HG03039 (cell line): ENCODE data around the gene KCNK2.

Source experiments
- ATAC-seq: cut with Tn5 transposase; IDR thresholded peaks from one replicate; pipeline ENCODE4 v1.9.1; 2021; ENCODE audit warnings: mild to moderate bottlenecking, moderate library complexity; ENCODE audit not compliant: unreplicated experiment

KCNK2 gene, protein sequence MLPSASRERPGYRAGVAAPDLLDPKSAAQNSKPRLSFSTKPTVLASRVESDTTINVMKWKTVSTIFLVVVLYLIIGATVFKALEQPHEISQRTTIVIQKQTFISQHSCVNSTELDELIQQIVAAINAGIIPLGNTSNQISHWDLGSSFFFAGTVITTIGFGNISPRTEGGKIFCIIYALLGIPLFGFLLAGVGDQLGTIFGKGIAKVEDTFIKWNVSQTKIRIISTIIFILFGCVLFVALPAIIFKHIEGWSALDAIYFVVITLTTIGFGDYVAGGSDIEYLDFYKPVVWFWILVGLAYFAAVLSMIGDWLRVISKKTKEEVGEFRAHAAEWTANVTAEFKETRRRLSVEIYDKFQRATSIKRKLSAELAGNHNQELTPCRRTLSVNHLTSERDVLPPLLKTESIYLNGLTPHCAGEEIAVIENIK

DNA sequence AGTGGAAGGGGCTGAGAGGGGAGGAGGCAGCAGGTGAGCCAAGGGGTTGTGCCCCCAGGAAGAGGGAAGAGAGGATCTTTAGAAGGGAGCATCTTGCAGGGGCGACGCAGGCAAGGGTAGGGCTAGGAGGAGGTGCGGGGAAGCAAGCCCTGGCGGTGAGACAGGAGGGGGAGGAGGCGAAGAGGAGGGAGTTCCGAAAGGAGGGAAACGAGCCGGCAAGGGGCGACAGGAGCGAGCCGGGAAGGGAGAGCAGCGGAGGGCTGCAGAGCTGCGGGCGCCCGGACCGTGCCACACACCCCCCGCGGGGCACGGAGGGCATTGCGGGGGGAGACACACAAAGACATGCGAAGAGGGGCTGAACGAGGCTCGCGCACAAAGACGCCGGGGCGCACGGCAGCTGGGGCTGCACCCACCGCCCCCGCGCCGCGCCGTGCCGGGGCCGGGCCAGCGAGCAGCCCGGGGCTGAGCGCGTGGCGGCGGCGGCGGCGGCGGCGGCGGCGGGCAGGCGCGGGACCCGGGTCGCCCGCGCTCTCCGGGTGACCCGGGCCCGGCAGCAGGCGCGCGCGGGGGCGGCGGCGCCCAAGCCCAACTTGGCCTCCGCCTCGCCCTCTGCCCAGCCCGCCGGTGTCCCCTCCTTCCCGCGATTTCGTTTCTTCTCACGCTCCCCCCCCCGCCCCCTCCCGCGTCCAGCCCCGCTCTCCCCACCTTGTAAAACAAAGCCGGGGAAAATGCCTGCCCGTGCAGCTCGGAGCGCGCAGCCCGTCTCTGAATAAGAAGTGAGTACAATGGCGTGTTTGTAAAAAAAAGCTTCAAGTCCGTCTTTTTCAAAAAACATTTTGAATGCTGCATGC lies at the start of gene KCNK2:
Gene KCNK2 (plus strand): TSS at position 206 of the 851 bp plus-strand sequence. CDS start 649 bp downstream, outside the sequence.
- no peak for ATAC-seq

DNA sequence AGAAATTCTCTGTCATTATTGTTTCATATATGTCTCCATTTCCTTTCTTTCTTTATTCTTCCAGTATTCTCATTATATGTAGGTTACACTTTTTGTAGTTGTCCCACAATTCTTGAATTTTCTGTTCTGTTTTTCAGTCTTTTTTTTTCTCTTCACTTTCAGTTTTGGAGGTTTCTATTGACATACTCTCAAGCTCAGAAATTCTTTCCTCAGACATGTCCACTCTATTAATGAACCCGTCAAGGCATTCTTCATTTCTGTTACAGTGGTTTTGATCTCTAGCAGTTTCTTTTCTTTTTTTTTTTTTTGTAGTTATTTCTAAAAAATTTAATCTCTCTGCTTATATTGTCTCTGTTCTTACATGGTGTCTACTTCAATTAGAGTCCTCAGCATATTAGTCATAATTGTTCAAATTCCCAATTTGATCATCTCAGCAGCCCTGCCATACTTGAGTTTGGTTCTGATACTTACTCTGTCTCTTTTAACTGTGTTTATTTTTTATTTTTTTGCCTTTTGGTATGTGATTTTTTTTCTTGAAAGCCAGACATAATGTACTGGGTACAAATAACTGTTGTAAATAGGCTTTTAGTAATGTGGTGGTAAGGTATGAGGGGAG lies 49.5 kb upstream of the KCNK2 start:
- no peak for ATAC-seq

DNA sequence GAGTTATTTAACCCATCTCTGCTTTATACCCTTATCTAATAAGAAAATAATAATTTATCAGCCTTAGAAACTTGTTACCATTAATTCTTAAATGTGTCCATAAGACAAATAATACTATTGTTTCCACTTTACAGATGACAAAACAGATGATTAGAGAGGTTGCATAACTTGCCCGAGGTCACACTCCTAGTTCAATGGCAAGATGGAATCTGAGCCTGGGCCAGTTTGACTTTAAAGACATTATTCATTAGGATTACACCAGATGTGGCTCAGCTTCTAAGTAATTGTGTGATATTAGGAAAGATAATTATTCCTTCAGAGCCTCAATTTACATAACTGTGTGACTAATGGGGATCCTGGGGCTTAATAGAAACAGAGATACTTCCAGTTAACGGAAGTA lies 42.3 kb upstream of the KCNK2 start:
- ATAC-seq = no peak

DNA sequence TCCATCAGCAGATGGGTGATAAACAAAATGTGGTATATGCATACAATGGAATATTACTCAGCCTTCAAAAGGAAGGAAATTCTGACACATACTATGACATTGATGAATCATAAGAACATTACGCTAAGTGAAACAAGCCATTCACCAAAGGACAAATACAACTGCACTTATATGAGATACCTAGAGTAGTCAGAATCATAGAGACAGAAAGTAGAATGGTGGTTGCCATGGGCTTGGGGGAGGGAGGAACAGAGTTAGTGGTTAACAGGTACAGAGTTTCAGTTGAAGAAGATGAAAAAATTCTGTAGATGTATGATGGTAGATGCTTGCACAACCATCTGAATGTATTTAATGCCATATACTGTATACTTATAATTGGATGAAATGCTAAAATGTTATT lies 39.1 kb upstream of the KCNK2 start:
- ATAC-seq = no peak

DNA sequence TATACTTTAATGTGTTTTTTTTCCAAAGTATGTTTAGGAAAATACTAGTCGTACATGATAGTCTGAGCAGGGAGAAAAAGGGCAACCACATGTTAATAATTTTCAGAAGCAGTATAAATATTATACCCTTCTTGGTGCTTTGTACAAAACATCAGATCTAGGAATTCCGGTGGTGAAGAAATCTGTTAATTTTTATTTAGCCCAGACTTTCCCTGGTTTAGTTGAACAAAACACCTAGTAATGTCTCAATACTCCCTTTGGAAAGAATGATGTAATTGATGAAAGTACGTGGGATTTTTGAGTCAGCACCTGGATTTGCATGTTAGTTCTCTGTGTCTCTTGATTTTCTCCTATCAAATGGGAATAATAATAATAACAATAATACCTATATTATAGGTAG lies 38.4 kb upstream of the KCNK2 start:
- no peak for ATAC-seq

DNA sequence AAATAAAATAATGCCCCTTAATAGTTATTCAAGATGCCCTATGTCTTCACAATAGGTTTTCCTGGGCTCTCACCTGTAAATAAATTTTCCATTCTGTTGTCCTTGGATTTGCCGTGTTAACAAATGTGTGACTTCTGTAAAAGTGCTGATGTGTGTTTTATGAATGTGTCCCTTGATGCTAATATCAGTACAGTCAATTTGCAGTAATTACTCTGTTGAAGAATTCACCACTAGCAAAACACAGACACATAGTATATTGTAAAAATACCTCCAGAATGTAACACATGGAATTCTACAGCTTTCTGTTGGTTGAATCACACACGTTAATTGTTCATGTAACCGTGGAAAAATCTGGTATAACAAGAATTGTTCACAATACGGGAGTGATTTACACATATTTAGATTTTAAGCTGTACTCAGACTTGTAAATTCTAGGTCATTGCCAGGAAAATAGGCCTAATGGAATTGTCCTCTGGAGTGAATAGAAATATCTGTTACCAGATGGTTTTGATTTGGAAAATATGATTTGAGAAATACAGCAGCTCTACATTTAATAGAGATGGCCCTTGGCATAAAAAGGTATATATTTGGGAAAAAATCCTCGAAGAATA lies 36.7 kb upstream of the KCNK2 start:
- ATAC-seq = no peak

DNA sequence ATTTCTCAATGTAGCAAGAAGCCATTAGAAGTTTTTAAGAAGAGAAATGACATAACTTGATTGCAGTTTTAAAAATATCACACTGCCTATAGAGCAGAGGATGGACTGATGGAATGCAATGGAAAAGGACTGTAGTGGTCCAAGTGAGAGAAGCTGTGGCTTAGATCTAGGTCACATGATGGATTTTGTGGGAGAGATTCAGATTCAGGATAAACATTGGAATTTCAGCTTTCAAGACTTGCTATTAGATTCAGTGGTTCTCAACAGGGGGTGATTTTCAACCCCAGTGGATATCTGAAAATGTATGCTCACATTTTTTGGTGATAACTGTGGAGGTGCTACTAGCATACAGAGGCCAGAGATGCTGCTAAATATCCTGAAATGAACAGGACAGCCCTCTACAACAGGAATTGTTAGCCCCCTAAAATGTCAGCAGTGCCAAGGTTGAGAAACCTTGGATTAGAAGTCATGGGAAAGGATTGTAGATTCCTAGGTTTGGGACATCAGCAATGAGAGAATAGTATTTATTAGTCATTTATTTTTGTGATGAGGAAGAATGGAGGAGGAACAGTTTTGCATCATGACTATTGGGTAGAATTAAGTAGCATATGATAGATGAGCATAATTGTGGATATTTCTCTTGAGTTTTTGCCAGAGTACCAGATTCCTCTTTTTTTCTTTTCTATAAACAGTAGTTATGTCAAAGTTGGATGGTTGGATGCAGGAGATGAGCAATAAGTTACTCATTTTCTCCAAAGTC lies 30.1 kb upstream of the KCNK2 start:
- no peak for ATAC-seq

DNA sequence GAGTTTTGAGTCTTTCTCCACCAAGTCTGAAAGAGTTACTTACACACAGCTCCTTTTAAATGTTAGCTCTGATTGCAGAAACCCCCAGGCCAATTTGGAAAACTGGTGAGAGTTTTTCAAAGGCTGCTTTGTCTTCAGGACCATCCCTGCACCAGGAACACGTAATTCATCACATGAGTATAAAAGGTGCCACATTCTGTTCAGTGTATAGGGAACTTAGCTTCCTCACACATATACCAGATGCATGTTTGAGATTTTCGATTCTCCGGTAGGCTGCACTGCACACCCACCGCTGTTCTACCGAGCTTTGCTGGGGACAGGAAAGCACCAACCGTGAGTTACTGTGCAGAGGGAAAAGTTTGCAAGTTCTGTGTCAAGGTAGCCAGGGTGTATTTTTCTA lies 28.3 kb upstream of the KCNK2 start:
- no peak for ATAC-seq

DNA sequence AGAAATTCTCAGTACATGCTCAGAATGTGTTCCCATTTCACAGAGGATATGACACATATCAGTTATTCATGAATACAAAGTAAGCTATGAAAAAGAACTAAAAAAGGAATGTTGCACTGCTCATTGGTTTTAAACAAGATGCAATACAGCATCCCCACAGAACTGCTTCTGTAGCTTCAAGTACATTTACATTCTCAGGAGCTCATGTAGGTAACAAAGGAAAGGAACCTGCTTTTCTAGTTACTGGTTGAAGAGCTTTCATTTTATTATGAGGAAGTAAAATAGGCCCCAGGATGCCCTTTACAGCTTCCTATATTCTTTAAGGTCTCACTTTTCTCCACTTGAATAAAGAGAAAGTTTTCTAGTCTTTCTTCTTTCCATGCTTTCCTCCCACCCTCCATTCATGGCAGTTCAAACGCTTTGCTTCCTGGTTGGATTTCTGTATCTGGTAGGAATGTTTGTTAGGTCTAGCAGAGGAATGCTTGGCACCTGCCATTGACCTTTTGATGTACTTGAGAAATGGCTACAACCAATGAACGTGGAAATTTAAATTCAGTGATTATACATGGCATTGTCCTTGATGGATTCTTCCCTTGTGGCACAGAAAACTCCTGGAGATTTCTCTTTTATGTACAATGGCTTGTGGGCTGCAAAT lies 27.1 kb upstream of the KCNK2 start:
- ATAC-seq = no peak

DNA sequence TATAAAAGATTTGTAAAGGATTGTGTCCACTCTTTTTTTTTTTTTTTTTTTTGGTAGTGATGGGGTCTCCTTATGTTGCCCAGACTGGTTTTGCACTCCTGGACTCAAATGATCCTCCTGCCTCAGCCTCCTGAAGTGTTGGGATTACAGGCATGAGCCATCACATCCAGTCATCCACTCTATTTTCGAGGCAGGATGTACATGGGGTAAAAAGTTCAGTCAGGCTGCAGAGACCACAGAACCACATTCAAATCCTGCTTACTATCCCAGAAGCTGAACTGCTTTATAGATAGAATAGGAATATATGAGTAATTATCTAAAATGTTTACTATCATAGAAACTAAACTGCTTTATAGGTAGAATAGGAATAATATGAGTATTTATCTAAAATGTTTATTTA lies 26.0 kb upstream of the KCNK2 start:
- ATAC-seq = no peak

DNA sequence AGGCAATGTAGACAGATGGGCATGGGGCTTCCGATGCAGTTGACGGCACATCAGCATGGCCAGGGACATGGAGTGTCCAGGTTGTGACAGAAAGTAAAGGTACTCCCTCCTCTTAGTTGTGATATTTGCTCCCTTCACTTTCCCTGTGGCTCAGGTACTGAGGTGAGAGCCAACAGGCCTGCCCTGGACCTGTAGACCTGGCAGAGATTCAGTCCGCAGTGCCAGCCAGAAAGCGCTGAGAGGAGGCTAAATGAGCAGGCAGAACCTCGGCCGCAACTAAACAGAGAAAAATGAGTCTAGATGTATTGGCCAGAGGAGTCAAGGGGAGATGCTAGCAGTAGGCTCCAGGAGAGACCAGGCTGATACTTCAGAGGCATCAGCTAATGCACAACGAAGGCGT lies 22.6 kb upstream of the KCNK2 start:
- ATAC-seq = no peak

DNA sequence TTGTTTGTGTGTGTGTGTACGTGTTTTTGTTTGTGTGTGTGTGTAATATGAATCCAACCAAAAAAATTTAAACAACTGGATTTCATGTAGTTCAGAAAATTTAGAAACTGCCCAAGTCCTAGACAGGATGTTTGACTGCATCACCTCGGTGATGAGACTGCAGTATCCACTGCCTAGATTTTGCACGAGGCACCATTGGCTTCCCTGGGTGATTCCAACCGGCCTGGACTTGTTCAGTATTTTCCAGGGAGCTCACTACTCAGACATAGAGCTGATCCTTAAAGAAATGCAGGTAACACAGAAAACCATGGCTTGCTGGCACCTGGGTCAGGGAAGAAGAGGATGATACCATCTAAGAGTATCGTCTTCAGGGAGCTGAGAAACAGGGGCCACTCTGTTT lies 18.2 kb upstream of the KCNK2 start:
- no peak for ATAC-seq

DNA sequence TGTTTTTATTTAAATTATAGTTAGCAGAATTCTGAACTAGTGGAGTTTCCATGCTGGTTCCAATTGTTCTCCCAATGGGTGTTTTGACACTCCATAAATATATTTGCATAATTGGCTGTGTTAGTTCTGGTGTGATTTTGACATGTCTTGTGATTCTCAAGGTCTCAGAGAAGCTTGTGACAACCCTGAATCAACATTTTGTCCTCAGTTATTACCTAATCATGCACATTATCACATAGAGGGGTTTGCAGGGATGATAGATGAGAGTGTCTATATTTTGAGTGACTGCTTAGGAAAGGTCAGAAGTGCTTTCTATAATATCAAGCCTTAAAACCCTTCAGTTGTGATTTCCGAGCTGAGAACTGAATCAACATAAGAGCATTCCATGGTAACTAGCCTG lies 11.5 kb upstream of the KCNK2 start:
- no peak for ATAC-seq

DNA sequence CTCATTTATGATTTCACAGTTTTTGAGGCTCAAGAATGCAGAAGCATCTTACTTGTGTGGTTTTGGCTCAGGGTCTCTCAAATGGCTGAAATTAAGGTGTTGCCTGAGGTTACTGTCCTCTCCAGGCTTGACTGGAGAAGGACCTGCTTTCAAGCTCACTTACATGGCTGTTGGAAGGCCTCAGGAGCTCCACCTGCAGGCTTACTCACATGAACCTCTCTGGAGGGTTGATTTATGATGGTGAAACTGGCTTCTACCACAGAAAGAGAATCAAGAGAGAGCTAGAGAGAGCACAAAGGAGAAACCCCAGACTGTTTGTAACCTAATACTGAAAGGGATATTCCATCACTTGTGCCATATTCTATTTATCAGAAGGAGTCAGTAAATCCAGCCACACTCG lies 6.2 kb upstream of the KCNK2 start:
- no peak for ATAC-seq

DNA sequence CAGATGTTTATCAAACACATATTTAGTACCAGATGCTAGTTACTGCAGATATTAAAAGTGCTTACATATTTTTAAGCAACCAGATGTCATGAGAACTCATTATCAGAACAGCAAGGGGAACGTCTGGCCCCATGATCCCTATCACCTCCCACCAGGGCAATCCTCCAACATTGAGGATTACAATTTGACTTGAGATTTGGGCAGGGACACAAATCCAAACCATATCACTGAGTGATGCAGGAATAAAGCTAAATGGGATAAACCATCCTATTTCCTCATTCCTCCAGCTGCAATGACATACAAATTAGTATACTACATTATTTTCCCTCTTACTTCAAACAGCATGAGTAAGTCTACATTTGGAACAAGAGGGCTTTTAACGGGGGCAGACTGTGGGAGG lies 3.1 kb upstream of the KCNK2 start:
- no peak for ATAC-seq

DNA sequence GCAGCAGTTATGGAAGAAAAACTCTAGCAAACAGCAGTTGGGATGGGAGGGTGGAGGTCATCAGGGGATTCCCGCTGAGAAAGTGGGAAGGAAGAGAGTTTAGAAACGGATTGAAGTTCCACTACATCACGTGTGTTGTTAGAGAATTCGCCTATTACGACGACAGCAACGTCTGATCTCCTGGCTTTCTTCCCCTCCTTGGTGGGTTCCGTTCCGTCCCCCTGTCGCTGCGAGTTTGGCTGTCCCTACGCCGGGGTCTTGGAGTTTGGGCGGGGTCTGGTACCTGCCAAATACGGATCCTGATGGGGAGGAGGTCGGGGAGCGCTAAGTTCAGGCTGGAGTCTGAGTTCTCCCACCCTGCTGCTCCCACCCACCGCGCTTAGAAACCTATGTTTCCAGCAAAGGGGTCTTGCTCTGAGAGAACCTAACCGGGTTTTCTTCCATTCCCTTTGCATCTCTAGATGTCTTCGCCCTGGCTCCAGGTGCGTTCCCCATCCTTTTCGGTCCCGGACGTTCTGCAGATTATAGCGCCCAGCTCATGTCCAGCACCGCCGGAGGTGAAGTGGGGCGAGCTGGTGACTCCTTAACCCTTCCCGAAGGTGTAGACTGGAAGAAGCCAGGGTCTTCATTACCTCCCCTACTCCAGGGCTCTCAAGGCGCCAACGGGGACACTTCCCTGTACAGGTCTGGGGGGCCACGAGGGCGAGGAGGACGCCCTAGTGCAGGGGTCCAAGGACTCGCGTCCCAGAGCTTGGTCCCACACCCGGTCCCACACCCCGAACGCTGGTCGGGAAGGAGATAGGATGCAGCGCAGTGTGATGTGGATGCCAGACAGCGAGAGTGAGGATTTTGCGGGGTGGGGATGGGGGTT lies 641 bp upstream of the KCNK2 start:
- ATAC-seq = no peak

DNA sequence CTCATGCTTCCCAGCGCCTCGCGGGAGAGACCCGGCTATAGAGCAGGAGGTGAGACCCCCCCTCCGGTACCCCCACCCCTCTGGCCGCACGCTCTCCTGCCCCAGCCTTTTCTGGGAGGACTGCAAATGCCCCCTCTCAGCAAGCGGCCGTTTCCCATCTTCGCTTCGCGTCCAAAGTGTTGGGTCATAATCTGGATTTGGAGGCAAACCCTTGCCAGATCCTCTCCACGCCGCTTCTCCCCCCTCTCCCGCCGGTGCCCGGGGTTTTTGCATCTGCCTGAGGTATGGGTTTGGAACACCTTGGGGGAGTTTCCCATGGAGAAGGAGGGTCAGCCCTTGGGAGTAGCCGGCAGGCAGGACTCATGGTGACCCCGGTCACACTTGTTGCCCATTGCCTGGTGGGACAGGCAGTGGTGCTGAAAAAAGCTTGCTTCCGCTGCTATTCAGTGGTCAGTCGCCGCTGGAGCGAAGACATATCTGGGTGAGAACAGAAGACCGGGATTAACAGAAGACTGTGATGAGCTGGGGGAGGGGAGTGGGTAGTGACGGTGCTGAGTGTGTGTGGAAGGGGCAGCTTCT lies 935 bp downstream of the KCNK2 start:
- ATAC-seq = no peak

DNA sequence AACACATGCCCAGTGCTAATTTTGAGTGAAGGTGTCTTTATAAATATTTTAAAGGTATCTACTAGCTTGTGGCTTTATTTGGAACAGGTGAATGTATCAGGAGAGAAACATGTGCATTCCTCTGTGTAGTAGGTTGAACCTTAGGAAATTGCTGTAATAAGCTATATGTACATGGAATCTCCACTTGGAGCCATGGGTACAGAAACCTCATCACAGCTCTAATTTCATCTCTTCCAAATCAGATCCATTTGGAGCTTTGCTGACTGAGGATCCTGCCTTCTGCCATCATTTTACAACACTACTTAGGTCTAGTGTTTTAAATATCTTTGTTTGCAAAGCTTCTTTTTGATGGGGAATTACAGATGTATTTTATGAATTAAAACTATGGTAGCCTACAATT lies 2.1 kb downstream of the KCNK2 start:
- no peak for ATAC-seq

DNA sequence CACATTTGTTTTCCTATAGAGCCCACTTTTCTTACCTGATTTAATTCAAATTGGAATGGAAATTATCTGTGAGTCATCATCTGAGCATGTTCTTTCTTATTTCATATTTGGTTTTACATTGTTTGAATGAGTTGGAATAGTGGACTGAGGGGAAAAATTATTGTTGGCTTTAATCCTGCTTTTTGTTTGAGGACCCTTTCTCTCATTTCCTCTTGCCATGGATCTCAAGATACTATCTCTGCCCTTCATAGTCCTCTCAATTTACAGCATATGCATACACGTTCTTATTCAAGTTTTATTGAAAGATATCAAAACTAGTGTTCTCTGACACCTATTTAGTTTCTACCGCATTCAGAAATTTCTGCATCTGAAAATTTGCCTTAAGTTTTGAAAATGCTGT lies 5.1 kb downstream of the KCNK2 start:
- ATAC-seq = no peak
